Astrocyte (in vitro differentiated cells and primary cell): ENCODE results near the gene USP22. TPM values are rescaled to one million over a fixed set of nuclear protein-coding genes. Genes with fewer than 3 reads are reported as not detected.

Experiments
- DNase-seq: peaks from one replicate; pipeline ENCODE4 v3.0.0-alpha.2; 2010; ENCODE audit warnings: low read depth
- FAIRE-seq: peaks from 2 replicates; lab custom pipeline; 2011; peaks lifted over from hg19 to GRCh38; lab: Jason Lieb, UNC
- H2AFZ ChIP-seq: 2 replicates; pipeline ENCODE4 v1.6.0; 2012; ENCODE audit warnings: low read depth, low read length, inconsistent platforms
- H3K27ac ChIP-seq: 2 replicates; pipeline ENCODE4 v1.5.1; 2011; ENCODE audit warnings: low read depth, low read length, inconsistent platforms
- H3K27me3 ChIP-seq: 2 replicates; pipeline ENCODE4 v1.6.0; 2011; ENCODE audit warnings: low read length, inconsistent platforms; ENCODE audit not compliant: insufficient read depth
- H3K36me3 ChIP-seq: 2 replicates; pipeline ENCODE4 v1.5.1; 2011; ENCODE audit warnings: low read length, inconsistent platforms; ENCODE audit not compliant: insufficient read depth
- H3K4me1 ChIP-seq: 2 replicates; pipeline ENCODE4 v1.5.1; 2011; ENCODE audit warnings: low read length, inconsistent platforms; ENCODE audit not compliant: insufficient read depth
- H3K4me2 ChIP-seq: 2 replicates; pipeline ENCODE4 v1.6.0; 2012; ENCODE audit warnings: low read length, inconsistent platforms
- H3K4me3 ChIP-seq: 2 replicates; pipeline ENCODE4 v1.5.1; 2011; ENCODE audit warnings: low read depth, mild to moderate bottlenecking, low read length, inconsistent platforms; ENCODE audit not compliant: insufficient read depth
- H3K79me2 ChIP-seq: 2 replicates; pipeline ENCODE4 v1.6.0; 2012; ENCODE audit warnings: mild to moderate bottlenecking, low read length, inconsistent platforms; ENCODE audit not compliant: insufficient read depth
- H3K9ac ChIP-seq: 2 replicates; pipeline ENCODE4 v1.6.0; 2012; ENCODE audit warnings: mild to moderate bottlenecking, low read length, inconsistent platforms
- H3K9me3 ChIP-seq: 2 replicates; pipeline ENCODE4 v1.5.1; 2012; ENCODE audit warnings: low read depth, mild to moderate bottlenecking, low read length, inconsistent platforms; ENCODE audit not compliant: insufficient read depth
- H4K20me1 ChIP-seq: 2 replicates; pipeline ENCODE4 v1.6.0; 2012; ENCODE audit warnings: low read length, inconsistent platforms; ENCODE audit not compliant: insufficient read depth
- H3K27ac Mint-ChIP-seq: one replicate; pipeline ENCODE4 v1.8.0; 2021; ENCODE audit warnings: mild to moderate bottlenecking, mixed read lengths; ENCODE audit not compliant: unreplicated experiment
- H3K27me3 Mint-ChIP-seq: one replicate; pipeline ENCODE4 v1.8.0; 2021; ENCODE audit warnings: low read depth, mixed read lengths; ENCODE audit not compliant: unreplicated experiment
- H3K36me3 Mint-ChIP-seq: one replicate; pipeline ENCODE4 v1.8.0; 2021; ENCODE audit warnings: low read depth, mixed read lengths; ENCODE audit not compliant: unreplicated experiment
- H3K4me1 Mint-ChIP-seq: one replicate; pipeline ENCODE4 v1.8.0; 2021; ENCODE audit warnings: low read depth, mixed read lengths; ENCODE audit not compliant: unreplicated experiment
- H3K4me3 Mint-ChIP-seq: one replicate; pipeline ENCODE4 v1.8.0; 2021; ENCODE audit warnings: mild to moderate bottlenecking, moderate library complexity, mixed read lengths; ENCODE audit not compliant: unreplicated experiment
- H3K9me3 Mint-ChIP-seq: one replicate; pipeline ENCODE4 v1.8.0; 2021; ENCODE audit warnings: mild to moderate bottlenecking, mixed read lengths; ENCODE audit not compliant: unreplicated experiment
- EZH2 ChIP-seq: IDR thresholded peaks from 2 replicates; pipeline ENCODE4 v1.6.1; 2012; ENCODE audit warnings: mild to moderate bottlenecking, low read length, inconsistent platforms; ENCODE audit not compliant: insufficient read depth
- total RNA-seq: library from RNA; stranded (reverse); gene quantifications from 2 replicates; pipeline ENCODE4 v1.2.1, GENCODE V29; 2021
- TF ChIP-seq, protein P1 (sequence below): IDR thresholded peaks from 2 replicates; pipeline ENCODE4 v1.5.1; 2011; ENCODE audit warnings: low read depth, mild to moderate bottlenecking, inconsistent platforms, low read length, moderate library complexity; ENCODE audit not compliant: insufficient read depth

The USP22 gene
- total RNA-seq, 1 donor from 2014 or later: 266 TPM

DNA sequence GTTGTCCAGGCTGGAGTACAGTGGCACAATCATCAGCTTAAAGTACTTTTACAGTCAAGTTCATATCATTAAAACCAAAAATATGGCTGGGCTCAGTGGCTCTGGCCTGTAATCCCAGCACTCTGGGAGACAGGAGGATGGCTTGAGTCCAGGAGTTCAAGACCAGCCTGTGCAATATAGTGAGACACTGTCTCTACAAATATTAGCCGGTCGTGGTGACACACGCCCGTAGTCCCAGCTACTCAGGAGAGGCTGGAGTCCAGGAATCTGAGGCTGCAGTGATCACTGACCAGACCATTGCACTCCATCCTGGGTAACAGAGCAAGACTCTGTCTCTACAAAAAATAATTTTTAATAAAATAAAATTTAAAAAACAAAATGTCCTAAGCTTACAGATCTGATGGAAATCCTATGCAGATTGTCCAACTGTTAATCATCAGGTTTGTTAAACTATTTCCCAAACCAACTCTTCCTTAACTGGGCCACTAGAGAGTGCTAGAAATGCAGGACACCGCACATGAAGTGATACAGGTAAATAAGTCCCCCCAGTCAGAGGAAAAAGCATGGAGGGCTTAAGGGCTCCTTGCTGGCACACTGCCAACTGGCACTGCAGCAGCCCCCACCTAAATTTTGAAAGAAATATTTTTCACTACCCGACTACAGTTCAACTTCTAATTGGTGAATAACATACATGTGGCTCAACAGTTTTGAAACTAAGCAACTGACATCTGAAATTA lies 2.8 kb downstream of the USP22 start:
- Histone ChIP-seq H4K20me1 (peaks cover 70% of the 10 kb centered on the region), H3K4me3 (peak overlapping the region; percentile 99), H3K27ac (peak overlapping the region; percentile 99), H3K9me3 (no peaks in the 10 kb centered on the region), H3K27me3 (no peaks in the 10 kb centered on the region), H2AFZ (no peak overlapping the region), H3K9ac (peak overlapping the region; percentile 100), H3K4me2 (peak overlapping the region; percentile 96), H3K36me3 (peaks cover 4% of the 10 kb centered on the region), H3K4me1 (peaks cover 41% of the 10 kb centered on the region), H3K79me2 (peaks cover 76% of the 10 kb centered on the region)
- H3K27me3 Mint-ChIP-seq: no peaks in the 10 kb centered on the region
- H3K4me3 Mint-ChIP-seq: peak overlapping the region; percentile 96
- H3K27ac Mint-ChIP-seq: peak overlapping the region; percentile 86
- H3K4me1 Mint-ChIP-seq: peaks cover 39% of the 10 kb centered on the region
- TF ChIP-seq, protein P1, sequence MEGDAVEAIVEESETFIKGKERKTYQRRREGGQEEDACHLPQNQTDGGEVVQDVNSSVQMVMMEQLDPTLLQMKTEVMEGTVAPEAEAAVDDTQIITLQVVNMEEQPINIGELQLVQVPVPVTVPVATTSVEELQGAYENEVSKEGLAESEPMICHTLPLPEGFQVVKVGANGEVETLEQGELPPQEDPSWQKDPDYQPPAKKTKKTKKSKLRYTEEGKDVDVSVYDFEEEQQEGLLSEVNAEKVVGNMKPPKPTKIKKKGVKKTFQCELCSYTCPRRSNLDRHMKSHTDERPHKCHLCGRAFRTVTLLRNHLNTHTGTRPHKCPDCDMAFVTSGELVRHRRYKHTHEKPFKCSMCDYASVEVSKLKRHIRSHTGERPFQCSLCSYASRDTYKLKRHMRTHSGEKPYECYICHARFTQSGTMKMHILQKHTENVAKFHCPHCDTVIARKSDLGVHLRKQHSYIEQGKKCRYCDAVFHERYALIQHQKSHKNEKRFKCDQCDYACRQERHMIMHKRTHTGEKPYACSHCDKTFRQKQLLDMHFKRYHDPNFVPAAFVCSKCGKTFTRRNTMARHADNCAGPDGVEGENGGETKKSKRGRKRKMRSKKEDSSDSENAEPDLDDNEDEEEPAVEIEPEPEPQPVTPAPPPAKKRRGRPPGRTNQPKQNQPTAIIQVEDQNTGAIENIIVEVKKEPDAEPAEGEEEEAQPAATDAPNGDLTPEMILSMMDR: peak; percentile 45
- no peak for TF ChIP-seq EZH2
- peaks cover 8% of the 10 kb centered on the region for H3K36me3 Mint-ChIP-seq
- DNase-seq (peak; percentile 45), FAIRE-seq (no peak)
- no peaks in the 10 kb centered on the region for H3K9me3 Mint-ChIP-seq

DNA sequence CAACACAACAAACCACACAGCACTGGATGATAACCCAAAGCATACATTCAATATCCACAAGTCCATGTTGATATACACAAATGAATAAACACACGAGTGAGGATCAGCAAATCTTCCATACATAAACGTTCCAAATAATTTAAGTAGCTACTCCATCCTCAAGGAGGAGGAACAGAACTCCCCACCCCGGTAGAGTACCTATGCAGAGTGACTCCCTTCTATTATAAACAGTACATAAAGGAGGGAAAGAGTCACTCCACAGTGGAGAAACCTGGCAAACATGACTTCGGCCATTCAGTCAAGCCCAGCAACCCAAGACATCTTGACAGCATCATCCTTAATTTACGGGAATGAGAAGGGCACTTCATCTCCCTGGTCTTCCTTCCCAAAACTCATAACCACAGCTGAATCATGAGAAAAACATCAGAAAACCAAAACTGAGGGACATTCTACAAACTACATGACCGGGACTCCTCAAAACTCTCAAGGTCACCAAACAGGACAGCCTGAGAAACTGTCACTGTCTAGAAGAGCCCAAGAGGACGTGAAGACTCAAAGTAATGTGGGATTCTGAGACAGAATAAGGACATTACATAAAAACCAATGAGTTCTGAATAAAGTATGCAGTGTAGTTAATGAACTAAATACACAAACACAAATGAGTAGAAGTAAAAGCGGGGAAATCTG lies 5.6 kb downstream of the USP22 start:
- Histone ChIP-seq H3K79me2 (peaks cover 98% of the 10 kb centered on the region), H2AFZ (no peak overlapping the region), H3K4me1 (peaks cover 60% of the 10 kb centered on the region), H3K4me3 (no peak overlapping the region), H3K36me3 (peaks cover 4% of the 10 kb centered on the region), H4K20me1 (peaks cover 98% of the 10 kb centered on the region), H3K9ac (no peak overlapping the region), H3K27ac (no peak overlapping the region), H3K4me2 (peak overlapping the region; percentile 59), H3K27me3 (no peaks in the 10 kb centered on the region), H3K9me3 (no peaks in the 10 kb centered on the region)
- FAIRE-seq (no peak), DNase-seq (no peak)
- no peaks in the 10 kb centered on the region for H3K27me3 Mint-ChIP-seq
- peaks cover 8% of the 10 kb centered on the region for H3K36me3 Mint-ChIP-seq
- no peaks in the 10 kb centered on the region for H3K9me3 Mint-ChIP-seq
- peak overlapping the region; percentile 48 for H3K27ac Mint-ChIP-seq
- H3K4me3 Mint-ChIP-seq: peak overlapping the region; percentile 37
- peaks cover 53% of the 10 kb centered on the region for H3K4me1 Mint-ChIP-seq
- TF ChIP-seq, protein P1: no peak
- TF ChIP-seq EZH2: no peak
